Peyer's patch (tissue), 4 donors: Measurements from ENCODE around the gene NT5C3A. TPM values are rescaled to one million over a fixed set of nuclear protein-coding genes. Genes with fewer than 3 reads are reported as not detected.

Experiments used
- DNase-seq, 3 donors: peaks; one replicate each; pipeline ENCODE4 v3.0.0-alpha.2; 2017 to 2019
- H3K27ac ChIP-seq, 4 donors: fragments of 200-600 bp; sonication (generic); one replicate each; pipeline ENCODE4 v1.5.1; 2016 to 2019
- H3K27me3 ChIP-seq, 2 donors: fragments of 200-600 bp; sonication (generic); one replicate each; pipeline ENCODE4 v1.5.1; 2019
- H3K36me3 ChIP-seq, 3 donors: fragments of 200-600 bp; sonication (generic); one replicate each; pipeline ENCODE4 v1.5.1; 2016 to 2019
- H3K4me1 ChIP-seq, 4 donors: fragments of 200-600 bp; sonication (generic); one replicate each; pipeline ENCODE4 v1.5.1; 2016 to 2019
- H3K4me3 ChIP-seq, 4 donors: fragments of 200-600 bp; sonication (generic); 1 replicate in 3 of 4; 2 replicates in 1 of 4; pipeline ENCODE4 v1.5.1; 2016 to 2019; ENCODE audit warnings: mild to moderate bottlenecking in 1 of 4
- H3K9me3 ChIP-seq, 4 donors: fragments of 200-600 bp; sonication (generic); one replicate each; pipeline ENCODE4 v1.5.1; 2016 to 2019; ENCODE audit warnings: mild to moderate bottlenecking in 1 of 4
- CTCF ChIP-seq, 6 experiments: fragments of 450-650 bp in 4 of 6; fragments of 200-600 bp in 2 of 6; sonication (generic) in 1 of 6; IDR thresholded peaks; one replicate each; pipeline ENCODE4 v1.5.1; 2017 to 2019; ENCODE audit warnings: antibody characterized with exemption in 6 of 6, mild to moderate bottlenecking in 3 of 6, moderate library complexity in 1 of 6
- POLR2A ChIP-seq, 2 donors: fragments of 450-650 bp; IDR thresholded peaks; one replicate each; pipeline ENCODE4 v1.5.1; 2017; ENCODE audit warnings: antibody characterized with exemption in 2 of 2, mild to moderate bottlenecking in 2 of 2, moderate library complexity in 2 of 2
- total RNA-seq, 4 donors: library from RNA; depleted of rRNA; stranded (reverse); fragments of >200 nt; gene quantifications; one replicate each; pipeline ENCODE4 v1.1.0, GENCODE V29; 2016

The NT5C3A gene
- total RNA-seq, 4 donors from 2014 or later, result 25.3 to 316 (median 79.8) TPM

GRCh38 chr7:33039903-33040292, 22.7 kb downstream of the NT5C3A start:
- DNase-seq, result no peak
- peak overlapping the region; percentile 5 to 54 (median 38) for H3K4me3 ChIP-seq
- peaks cover 0 to 35% (median 0%) of the 10 kb centered on the region in 4 donors for H3K4me1 ChIP-seq

GRCh38 chr7:33039257-33039902, 23.2 kb downstream of the NT5C3A start:
- Histone ChIP-seq H3K4me1 (peaks cover 0 to 30% (median 0%) of the 10 kb centered on the region in 4 donors), H3K27ac (peak overlapping the region; percentile 53 to 77 (median 68)), H3K9me3 (no peaks in the 10 kb centered on the region), H3K27me3 (no peaks in the 10 kb centered on the region), H3K36me3 (no peaks in the 10 kb centered on the region), H3K4me3 (peak overlapping the region; percentile 5 to 54 (median 38))
- DNase-seq, result no peak
- TF ChIP-seq POLR2A (IDR thresholded peaks at IDR 0.05) (no peak), CTCF (IDR thresholded peaks at IDR 0.05) (no peak)

More at GRCh38 chr7:33039903-33040292, 22.7 kb downstream of the NT5C3A start:
- Histone ChIP-seq H3K36me3 (no peaks in the 10 kb centered on the region), H3K27ac (peak overlapping the region; percentile 53 to 77 (median 68)), H3K27me3 (no peaks in the 10 kb centered on the region), H3K9me3 (no peaks in the 10 kb centered on the region)
- TF ChIP-seq CTCF (IDR thresholded peaks at IDR 0.05) (no peak), POLR2A (IDR thresholded peaks at IDR 0.05) (no peak)

- TF ChIP-seq POLR2A (IDR thresholded peaks at IDR 0.05) (no peak), CTCF (IDR thresholded peaks at IDR 0.05) (no peak)
- H3K4me3 ChIP-seq, result peak overlapping the region in 2 of 4 donors; percentile 51 to 54
These were observed 23.9 kb downstream of the NT5C3A start for GRCh38 chr7:33038639-33039038.

GRCh38 chr7:33035776-33036175, 26.8 kb downstream of the NT5C3A start:
- peaks cover 0 to 5% (median 0%) of the 10 kb centered on the region in 3 donors for H3K36me3 ChIP-seq
- DNase-seq, result no peak
- TF ChIP-seq POLR2A (IDR thresholded peaks at IDR 0.05), result no peak
- no peak for TF ChIP-seq CTCF (IDR thresholded peaks at IDR 0.05)
- no peak overlapping the region for H3K4me3 ChIP-seq
- H3K4me1 ChIP-seq, result peaks cover 0 to 8% (median 0%) of the 10 kb centered on the region in 4 donors
- H3K9me3 ChIP-seq, result no peaks in the 10 kb centered on the region
- no peak overlapping the region for H3K27ac ChIP-seq
- no peaks in the 10 kb centered on the region for H3K27me3 ChIP-seq

More at GRCh38 chr7:33038639-33039038, 23.9 kb downstream of the NT5C3A start:
- no peak overlapping the region for H3K27ac ChIP-seq
- H3K4me1 ChIP-seq, result peaks cover 0 to 29% (median 0%) of the 10 kb centered on the region in 4 donors
- H3K36me3 ChIP-seq, result no peaks in the 10 kb centered on the region
- no peak for DNase-seq
- H3K9me3 ChIP-seq, result no peaks in the 10 kb centered on the region
- H3K27me3 ChIP-seq, result no peaks in the 10 kb centered on the region

GRCh38 chr7:33024189-33024757, 38.3 kb downstream of the NT5C3A start:
- peaks cover 0 to 79% (median 0%) of the 10 kb centered on the region in 3 donors for H3K36me3 ChIP-seq
- no peak overlapping the region for H3K4me3 ChIP-seq
- no peaks in the 10 kb centered on the region for H3K9me3 ChIP-seq
- H3K27me3 ChIP-seq, result no peaks in the 10 kb centered on the region
- H3K4me1 ChIP-seq, result no peaks in the 10 kb centered on the region
- no peak for DNase-seq
- H3K27ac ChIP-seq, result no peak overlapping the region
- no peak for TF ChIP-seq POLR2A (IDR thresholded peaks at IDR 0.05)
- TF ChIP-seq CTCF (IDR thresholded peaks at IDR 0.05), result no peak
